RPMI8226 (cell line): ENCODE data around the gene SCFD2.

Experiments
- DNase-seq: peaks from one replicate; pipeline ENCODE4 v3.0.0-alpha.2; 2015

The SCFD2 gene

DNA sequence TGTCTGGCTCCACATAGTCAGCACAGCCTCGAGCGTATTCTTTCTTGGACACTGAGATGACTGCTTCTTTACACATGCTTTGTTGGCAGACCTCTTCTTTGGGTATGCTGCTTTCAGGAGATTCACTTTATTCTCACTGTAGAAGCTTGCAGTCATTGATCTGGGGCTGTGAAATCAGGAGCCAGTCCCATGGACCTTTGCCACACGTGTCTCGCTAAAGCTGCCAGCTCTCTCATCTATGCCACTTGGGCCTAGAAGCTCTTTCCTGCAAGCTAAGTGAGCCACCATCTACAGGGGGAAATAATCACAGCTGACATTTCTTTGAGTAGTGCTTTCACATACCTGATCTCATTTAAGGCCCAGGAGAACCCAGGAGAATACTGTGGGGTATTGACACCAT is 498.7 kb downstream of the SCFD2 start:
- no peak for DNase-seq

DNA sequence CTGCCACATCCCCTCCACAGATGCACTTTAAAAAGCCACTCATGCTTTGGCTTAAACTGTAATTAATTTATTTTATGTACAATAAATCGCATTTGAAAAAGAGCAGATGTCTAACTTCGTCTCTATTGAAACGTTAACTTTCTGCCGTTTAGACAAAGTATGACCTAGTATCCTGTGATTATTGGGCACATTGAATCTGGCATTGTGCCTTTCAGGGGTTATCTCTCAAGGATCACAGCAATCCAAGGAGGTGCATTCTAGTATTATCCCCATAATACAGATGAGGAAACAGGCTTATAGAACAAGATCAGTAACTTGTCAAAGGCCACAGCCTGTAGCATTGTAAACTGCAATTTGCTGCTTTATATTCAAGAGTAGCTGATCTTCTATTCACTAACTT is 499.1 kb downstream of the SCFD2 start:
- no peak for DNase-seq

DNA sequence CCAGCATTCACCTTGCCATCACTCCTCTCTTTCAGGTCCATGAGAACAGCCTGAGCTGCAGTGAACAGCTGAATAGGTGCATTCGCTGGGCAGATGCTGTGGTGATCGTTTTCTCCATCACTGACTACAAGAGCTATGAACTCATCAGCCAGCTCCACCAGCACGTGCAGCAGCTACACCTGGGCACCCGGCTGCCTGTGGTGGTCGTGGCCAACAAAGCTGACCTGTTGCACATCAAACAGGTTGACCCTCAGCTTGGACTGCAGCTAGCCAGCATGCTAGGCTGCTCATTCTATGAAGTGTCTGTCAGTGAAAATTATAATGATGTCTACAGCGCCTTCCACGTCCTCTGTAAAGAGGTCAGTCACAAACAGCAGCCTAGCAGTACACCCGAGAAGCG is 500.6 kb downstream of the SCFD2 start:
- no peak for DNase-seq

DNA sequence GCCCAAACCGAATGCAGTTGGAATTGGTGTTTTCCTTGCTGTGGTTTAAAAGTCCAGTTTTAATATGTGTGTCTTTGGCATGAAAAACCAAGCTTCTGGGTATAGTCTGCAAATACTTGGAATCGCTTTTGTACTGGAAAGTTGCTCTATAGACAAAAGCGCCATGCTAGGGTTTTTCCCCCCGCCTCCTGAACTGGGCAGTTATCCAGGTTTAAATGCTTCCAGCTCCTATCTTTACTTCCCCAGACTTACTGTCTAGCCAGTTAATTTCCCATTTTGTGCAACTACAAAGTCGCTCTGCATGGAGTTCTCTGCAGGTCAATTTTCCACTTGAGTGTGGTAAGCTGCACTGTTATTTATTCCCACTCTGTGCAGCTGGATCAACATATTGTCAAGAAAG is 501.1 kb downstream of the SCFD2 start:
- no peak for DNase-seq

DNA sequence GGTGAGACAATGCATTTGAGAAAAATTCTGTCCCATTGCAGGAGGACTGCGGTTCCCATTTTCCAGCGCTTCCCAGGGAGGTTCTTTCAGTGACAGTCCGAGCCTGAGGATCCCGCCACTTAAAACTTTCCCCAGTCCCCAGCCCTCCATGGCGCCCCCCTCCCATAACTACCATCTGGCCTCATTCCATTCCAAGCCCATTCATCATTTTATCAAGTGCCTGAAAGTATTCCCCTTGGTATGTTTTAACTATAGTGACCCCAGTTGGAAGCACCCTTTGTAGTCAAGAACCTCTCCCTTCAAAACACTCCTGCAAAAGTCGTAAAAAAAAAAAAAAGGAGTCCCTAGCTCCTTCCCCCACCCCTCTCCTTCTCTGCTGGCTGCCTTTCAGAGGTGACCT is 502.5 kb downstream of the SCFD2 start:
- no peak for DNase-seq

DNA sequence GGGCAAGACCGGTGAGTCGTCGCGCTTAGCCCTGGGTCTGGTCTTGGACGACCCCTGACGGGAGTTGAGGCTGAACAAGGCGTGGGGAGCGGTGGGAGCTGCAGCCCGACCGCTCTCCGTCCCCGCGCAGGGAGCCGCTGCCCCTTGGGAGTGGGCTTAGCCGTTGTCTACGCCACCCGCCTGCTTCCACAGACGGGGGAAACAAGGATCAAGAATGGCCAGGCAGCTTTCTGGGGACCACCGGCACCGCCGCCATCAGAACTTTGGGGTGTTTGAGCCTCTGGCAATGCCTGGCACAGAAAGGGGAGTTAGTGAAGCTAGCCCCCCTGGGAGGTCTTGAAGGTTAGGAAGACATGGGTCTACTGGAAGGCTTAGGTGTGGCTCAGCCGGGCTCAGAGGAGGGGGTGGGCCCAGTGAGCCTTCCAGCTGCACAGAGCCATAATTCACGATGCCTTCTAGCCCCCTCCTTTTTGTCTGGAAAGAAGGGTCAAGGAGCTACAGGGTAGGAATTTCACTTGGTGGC is 503.2 kb downstream of the SCFD2 start:
- DNase-seq: no peak

DNA sequence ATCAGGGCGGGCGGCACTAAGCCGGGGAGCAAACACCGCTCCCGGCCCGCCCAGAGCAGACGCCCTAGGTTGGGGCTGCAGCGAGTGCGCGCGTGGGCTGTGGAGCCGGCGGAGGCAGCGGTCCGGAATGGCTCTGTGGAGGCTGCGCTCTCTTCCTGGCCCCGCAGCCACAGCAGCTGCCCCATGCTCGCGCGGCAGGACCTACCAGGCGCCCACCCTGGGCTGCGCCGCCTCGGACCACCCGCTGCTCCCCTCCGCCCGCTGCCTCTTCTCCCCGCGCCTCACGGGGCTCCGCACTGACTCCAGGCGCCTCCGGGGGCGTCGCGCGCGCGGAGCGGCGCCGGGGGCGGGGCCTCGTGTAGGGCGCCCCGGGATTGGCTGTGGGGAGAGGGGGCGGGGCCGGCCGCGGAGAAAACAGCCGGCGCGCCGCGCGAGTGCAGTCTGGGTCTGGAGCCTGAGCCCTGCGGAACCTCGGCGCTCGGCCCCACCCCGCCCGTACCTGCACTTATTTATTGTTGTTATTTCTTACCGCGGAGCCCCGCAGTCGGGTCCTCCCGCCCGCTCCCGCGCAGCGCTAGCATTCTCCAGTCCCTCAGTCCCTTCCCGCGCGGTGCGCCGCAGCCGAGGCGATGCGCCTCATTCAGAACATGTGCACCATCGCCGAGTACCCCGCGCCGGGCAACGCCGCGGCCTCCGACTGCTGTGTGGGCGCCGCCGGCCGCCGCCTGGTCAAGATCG is 503.8 kb downstream of the SCFD2 start, which contains the start of gene RASL11B:
TSS of gene RASL11B (plus strand) at position 439 of the 738 bp plus-strand sequence. CDS start at position 630, 191 bp downstream.
- peak; percentile 81 for DNase-seq

DNA sequence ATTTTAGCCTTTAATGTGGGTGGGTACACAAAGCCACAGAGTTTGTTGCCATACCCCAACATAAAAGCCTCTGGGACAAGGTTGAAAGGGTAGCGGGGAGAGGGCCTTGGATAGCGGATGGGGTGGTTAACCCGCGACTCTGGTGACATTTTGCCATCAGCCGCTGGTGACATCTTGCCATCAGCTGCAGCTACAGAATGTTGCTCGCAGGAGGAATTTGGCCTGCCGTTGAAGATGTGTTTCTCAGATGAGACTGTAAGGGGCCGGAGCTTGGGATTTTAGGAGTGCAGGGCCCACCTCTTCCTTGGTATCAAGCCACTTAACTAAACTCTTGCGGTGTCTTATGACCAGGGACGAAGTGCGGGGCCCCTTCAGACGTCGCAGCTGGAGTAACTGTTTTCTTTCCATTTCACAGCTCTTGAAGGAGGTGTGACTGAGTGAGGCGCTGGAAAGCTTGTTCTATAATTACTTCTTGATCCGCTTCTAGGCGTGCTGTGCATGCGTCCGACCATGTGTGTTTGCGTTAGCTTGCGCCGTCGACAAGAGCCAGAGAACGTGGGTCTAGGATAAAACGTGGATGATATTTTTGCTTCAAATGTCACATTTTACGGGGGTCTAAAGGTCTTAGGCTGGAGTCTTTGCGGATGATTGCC is 504.6 kb downstream of the SCFD2 start:
- DNase-seq: no peak

DNA sequence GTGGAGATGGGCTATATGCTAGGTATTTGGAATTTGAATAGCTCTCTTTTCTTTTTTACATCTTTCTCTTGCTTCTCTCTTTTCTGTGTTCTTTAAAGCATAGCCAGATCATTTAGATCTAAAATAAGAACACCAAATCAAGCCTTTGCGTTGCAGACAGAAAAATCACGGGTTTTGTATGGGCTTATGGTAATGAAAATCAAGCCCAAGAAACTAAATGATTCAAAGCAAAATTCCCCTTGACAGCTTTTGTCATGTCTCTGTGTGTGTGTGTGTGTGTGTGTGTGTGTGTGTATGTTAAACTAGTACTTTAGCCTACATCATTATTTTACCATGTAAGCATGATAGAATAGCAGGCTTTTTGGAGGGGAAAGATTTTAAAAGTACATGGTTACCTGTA is 505.5 kb downstream of the SCFD2 start:
- DNase-seq: no peak

DNA sequence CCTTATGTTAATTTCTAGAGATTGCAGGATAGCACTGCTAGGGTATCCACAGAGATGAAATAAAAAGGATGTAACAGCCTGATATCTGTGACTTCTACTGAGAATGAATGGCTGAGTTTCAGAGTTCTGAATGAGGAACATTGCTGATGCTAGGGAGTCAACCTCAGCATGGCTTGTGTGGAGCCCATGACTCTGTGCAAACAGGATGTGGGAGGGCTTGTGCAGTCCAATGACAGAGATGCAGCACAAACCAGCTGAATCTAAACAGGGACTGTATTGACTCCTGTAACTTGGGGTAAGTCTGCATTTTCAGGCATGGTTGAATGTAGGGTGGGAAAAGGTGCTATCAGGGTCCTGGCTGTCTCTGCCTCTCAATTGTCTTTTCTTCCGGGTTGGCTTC is 509.1 kb downstream of the SCFD2 start:
- DNase-seq: no peak

DNA sequence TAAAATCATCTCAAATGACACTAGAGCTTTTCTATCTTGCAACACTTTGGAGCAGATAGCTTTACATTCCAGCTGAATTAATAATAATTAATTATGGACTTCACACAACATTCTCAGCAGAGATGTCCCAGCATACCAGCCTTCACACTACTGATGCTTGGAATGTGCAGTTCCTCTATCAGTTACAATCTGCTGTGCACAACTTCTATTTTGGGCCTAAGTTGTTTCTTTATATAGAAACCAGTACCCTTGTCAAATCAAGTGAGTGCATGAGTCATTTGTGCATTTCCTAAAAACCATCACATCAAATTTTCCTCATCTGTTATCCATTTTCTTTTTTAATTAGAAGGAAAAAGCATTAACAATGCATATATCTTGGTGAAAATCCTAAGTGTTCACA is 512.5 kb downstream of the SCFD2 start:
- DNase-seq: no peak

DNA sequence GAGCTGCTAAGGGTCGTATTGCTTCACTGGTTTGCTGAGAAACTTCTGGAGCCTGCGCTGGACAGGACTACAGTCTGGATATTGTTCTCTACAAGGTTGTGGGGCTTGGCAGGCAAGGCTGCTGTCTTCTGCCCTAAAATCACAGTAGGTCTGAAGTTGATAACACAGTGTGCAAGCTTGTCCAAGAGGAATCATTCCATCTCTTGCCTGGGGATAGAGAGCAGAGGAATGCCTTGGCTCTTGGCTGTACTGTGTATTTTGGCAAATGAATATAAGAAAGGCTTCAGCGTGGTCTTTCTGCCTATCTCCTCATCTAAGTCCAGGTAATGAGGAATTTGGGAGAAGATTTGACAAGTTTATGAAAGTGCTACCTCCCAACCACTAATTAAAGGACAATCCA is 513.1 kb downstream of the SCFD2 start:
- no peak for DNase-seq

DNA sequence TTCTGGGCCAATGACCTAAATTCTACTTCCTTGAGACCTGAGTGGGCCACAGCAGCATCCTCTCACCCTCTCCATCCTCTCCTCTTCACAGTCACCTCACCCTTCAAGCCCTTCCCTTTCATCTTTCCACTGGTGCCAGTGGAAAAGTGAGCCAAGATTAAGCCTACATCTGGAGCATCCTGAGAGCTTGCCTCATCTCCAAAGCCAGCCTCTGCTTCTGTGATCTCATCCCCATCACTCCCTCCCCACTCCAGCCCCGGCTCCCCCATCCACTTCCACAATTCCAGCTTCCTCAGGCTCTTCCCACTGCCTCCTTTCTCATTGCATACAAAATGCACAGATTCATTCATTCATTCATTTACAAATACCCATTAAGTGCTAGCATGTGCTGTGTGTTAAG is 513.8 kb downstream of the SCFD2 start:
- DNase-seq: no peak

DNA sequence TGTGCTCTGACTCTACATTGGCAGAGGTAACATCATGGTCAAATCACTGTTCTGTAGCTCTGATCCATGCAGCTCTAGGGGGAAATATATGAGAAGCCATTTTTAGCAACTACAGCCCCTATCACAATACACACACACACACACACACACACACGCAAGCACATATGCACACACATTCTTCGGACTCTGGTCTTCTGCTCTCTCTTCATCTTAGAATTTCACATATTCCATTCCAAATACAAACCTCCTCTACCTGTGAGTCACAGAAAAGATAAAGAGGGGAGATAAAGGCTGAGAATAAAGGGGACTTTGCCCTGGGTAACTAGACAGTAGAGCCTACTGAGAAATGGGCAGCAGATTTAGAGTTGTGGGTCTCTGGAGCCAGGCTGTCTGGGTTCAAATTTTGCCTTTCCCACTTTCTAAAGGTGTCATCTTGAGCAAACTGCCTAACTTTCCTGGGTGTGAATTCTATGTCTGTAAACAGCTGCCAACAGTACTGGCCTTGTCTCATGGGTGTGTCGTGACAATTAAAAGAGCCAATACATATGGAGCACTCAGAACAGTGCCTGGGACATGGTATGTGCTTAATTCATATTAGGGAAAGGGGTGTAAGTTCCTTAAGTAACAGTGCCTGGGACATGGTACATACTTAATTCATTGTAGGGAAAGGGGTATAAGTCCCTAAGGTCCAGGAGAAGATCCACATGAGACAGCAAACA is 515.3 kb downstream of the SCFD2 start:
- no peak for DNase-seq

DNA sequence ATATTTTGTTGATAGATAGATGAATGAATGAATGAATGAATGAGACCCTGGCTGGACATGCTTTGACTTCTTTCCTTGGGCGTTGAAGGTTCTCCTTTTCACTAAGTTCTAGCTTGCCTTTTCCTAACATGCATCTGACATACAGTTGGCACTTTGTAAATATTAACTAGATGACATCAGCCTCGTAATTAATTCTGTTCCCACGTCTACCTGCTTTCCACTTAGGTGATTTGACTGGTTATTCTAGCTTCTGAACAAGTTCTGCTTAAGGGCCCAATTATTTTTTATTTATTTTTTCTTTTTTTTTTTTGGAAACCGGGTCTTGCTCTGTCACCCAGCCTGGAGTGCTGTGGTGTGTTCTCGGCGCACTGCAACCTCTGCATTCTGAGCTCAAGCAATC is 517.6 kb downstream of the SCFD2 start:
- DNase-seq: no peak

DNA sequence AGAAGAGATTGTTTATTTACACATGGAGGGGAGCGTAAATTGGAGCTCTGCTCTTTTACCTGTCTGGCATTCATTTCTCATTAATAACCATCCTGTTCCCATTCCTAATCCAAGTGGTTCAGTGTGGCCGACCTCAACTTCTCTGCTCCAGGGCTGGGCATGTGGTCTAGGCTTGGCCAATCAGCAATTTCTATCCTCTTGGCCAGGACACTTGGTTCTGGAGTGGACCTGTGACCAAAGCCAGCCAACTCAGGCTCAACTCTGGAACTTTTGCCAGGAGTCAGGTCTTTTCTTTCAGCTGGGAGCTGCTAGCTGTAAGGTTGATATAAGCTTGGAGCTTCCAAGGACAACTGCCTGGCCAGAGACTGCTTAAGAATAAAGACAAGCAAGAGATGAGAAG is 519.4 kb downstream of the SCFD2 start:
- no peak for DNase-seq

DNA sequence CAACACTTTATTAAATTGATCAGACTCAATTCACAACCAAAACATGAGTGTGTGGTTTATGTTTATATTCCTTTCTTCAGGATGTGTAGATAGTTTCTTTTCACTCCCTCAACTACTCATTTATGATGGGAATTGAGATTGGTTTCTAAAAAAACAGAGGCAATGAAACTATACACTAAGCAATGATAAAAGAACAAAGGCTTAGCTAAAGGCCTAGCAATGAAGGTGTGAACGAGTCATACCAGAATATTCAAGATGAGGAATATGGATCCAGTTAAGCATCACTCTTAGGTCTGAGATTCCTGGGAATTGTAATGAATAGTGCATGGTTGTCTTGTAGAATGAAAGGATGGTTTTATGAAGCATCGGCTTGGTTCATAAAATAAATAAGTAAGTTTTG is 521.3 kb downstream of the SCFD2 start:
- DNase-seq: no peak

DNA sequence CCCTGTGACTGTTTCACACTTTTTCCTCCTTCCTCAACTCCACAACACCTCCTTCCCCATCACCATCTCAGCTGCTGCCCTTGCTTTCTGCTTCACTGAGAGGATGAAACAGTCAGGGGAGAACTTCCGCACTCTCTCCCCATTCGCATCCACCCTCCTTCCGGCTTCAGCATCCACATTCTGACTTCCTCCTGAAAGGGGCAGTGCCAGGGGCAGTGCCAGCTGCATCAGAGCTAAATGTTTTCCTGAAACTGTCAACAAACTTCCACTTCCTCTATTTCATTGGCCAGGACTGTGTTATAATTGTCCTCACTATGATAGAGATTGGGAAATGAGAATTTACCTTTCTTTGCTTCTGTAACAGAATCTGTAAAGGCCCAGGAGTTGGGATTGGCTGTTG is 521.9 kb downstream of the SCFD2 start:
- DNase-seq: peak; percentile 20

DNA sequence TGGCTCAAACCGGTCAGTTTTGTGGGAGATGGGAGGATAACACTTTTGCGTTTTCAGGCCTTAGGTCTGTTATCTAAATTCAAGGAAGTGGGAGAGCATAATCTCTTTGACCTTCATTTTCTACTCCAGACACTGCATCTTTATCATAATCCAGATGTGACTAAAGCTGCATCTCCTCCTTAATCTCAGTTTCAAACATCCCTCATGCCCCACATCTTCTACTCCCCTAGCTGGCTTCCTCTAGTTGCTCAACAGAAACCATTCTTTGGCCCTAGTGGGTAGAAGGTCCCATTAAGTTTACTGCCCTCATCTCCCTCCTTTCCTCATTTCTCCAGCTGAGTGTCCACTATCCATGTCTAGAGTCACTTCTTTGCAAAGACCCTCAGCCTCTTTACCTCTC is 522.5 kb downstream of the SCFD2 start:
- no peak for DNase-seq

DNA sequence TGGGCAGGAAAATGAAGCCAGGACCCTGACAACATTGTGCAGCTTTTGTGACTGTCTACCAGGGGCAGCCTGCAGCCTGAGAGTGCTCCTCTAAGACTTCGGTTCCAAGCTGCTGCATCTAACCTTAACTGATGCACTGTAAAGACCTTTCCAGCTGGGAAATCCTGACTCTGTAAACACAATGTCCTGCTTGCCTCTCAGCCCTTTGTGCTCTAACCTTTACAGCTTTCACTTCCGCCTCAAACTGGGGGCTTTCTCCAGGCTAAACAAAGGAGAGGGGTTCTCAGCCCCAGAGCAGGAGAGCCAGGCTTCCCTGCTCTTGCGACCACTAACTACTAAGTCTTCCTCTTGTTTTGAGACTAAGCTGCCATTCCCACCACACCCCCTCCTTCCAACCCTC is 523.1 kb downstream of the SCFD2 start:
- no peak for DNase-seq

DNA sequence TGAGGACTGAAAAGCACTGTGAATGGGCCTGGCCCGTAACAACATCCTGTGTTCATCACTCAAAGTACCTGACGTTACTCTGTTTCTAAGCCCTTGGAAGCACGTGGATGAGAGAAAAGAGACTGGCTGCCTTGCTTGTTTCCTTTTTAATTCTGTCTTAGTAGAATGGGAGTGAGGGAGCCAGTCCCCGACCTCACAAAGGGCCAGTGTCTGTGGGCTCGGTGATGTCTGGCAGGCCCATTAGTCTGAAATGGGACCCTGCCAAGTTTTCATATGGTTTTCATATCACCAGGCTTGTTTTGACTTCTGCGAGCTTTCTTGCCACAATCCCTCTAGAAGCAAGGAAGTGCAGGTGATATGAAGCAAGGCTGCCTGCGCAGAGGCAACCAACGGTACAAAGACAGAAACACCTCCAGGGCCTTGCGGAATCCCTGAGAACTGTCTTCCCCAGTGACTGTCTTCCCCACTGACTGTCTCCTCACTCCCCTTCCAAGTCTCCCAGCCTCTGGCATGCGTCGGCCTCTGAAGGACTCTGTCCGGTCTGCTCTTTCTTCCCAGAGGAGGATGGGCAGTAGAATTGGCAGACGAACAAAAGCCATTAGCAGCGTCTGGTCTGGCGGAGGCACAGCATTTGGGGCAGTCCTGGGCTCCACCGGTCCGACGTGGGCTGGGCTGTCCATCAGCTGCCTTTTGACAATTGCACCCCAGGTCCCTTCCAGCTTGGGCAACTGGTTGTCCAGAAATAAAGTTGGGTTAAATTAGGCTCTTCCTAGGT is 524.0 kb downstream of the SCFD2 start:
- no peak for DNase-seq

DNA sequence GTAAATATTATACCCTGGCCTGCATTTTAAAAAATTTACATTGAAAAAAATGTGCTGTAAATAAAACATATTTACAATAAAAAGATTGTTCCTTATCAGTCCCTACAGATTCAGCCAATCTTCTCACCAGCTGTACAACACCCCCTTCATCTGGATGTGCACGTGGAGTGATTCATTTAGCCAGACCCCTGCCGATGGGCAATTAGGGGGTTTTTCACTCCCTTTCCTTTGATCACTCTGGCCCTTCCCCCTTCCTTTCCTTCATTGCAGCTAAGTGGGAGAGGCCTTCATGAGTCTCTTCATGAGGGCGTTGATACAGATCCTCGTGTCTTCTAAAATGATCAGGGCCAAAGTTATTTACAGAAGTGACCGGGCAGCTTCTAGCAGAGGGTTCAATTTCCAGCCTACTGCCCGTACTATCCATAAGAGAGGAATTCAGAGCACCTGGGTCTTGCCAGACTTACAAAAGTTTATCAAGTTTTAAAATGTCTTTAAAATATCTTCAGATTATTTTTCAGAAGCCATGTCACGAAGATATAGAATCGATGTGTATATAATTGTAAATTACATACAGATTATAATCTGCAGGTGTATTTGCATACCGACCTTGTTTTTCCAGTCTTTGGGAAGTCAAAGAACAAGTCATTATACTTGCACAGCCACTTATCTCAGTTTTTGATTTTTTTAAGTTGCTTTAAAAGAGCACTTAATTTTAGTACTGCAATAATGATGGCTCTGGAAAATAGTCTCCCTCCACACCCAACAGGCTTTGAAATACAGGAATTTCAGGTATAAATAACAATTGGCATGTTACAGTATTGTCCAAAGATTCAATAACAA is 525.1 kb downstream of the SCFD2 start:
- DNase-seq: no peak
